MM.1S (cell line): ENCODE data around the gene FKBP9.
A peak's percentile ranks its signal among the peaks of the same experiment; 100 is the strongest.

Experiments
- DNase-seq: peaks from one replicate; pipeline ENCODE4 v3.0.0-alpha.2; 2015
- H2AFZ ChIP-seq: fragments of 300-600 bp; sonication (generic); 2 replicates; pipeline ENCODE4 v1.6.0; 2016; ENCODE audit warnings: antibody characterized with exemption, low read length
- H3F3A ChIP-seq: fragments of 300-600 bp; sonication (generic); 2 replicates; pipeline ENCODE4 v1.6.1; 2016; ENCODE audit warnings: mild to moderate bottlenecking, antibody characterized with exemption, low read length, moderate library complexity, mixed read lengths; ENCODE audit not compliant: insufficient read depth
- H3K27ac ChIP-seq: fragments of 300-600 bp; sonication (generic); 2 replicates; pipeline ENCODE4 v1.5.1; 2016; ENCODE audit warnings: mild to moderate bottlenecking, low read length
- H3K27me3 ChIP-seq: fragments of 300-600 bp; sonication (generic); replicated peaks from 2 replicates; pipeline ENCODE4 v1.6.0; 2016; ENCODE audit warnings: low read length; ENCODE audit not compliant: insufficient read depth
- H3K36me3 ChIP-seq: fragments of 300-600 bp; sonication (generic); replicated peaks from 2 replicates; pipeline ENCODE4 v1.6.1; 2016; ENCODE audit warnings: mild to moderate bottlenecking, low read length, mixed read lengths; ENCODE audit not compliant: insufficient read depth
- H3K4me1 ChIP-seq: fragments of 300-600 bp; sonication (generic); 2 replicates; pipeline ENCODE4 v1.6.1; 2016; ENCODE audit warnings: low read length, mixed read lengths
- H3K4me2 ChIP-seq: fragments of 300-600 bp; sonication (generic); 2 replicates; pipeline ENCODE4 v1.6.0; 2016; ENCODE audit warnings: low read depth, low read length
- H3K4me3 ChIP-seq: fragments of 300-600 bp; sonication (generic); 2 replicates; pipeline ENCODE4 v1.5.1; 2016; ENCODE audit warnings: low read length, mixed read lengths
- H3K79me2 ChIP-seq: fragments of 300-600 bp; sonication (generic); 2 replicates; pipeline ENCODE4 v1.6.1; 2016; ENCODE audit warnings: mixed run types, low read length, mixed read lengths
- H3K9ac ChIP-seq: fragments of 300-600 bp; sonication (generic); 2 replicates; pipeline ENCODE4 v1.6.1; 2016; ENCODE audit warnings: low read length, mixed read lengths
- H3K9me2 ChIP-seq: fragments of 300-600 bp; sonication (generic); replicated peaks from 2 replicates; pipeline ENCODE4 v1.6.1; 2016; ENCODE audit warnings: mild to moderate bottlenecking, low read length, mixed read lengths; ENCODE audit not compliant: insufficient read depth
- H3K9me3 ChIP-seq: fragments of 300-600 bp; sonication (generic); replicated peaks from 2 replicates; pipeline ENCODE4 v1.6.1; 2016; ENCODE audit warnings: mild to moderate bottlenecking, low read length, mixed read lengths; ENCODE audit not compliant: insufficient read depth
- H4K20me1 ChIP-seq: fragments of 300-600 bp; sonication (generic); 2 replicates; pipeline ENCODE4 v1.6.1; 2016; ENCODE audit warnings: mild to moderate bottlenecking, low read length, moderate library complexity, mixed read lengths; ENCODE audit not compliant: insufficient read depth
- EZH2 ChIP-seq: fragments of 300-600 bp; sonication (generic); optimal IDR thresholded peaks from 2 replicates; pipeline ENCODE3; 2017; ENCODE audit warnings: low read depth, mild to moderate bottlenecking, antibody characterized with exemption, low read length, mixed read lengths
- EZH2phosphoT487 ChIP-seq: fragments of 300-600 bp; sonication (generic); IDR thresholded peaks from 2 replicates; pipeline ENCODE4 v1.6.1; 2018; ENCODE audit warnings: antibody characterized with exemption, low read length
- TF ChIP-seq, protein P1 (sequence below): fragments of 300-600 bp; sonication (generic); IDR thresholded peaks from 2 replicates; pipeline ENCODE4 v1.5.1; 2016; ENCODE audit warnings: antibody characterized with exemption, low read length, mixed read lengths

FKBP9 gene

DNA sequence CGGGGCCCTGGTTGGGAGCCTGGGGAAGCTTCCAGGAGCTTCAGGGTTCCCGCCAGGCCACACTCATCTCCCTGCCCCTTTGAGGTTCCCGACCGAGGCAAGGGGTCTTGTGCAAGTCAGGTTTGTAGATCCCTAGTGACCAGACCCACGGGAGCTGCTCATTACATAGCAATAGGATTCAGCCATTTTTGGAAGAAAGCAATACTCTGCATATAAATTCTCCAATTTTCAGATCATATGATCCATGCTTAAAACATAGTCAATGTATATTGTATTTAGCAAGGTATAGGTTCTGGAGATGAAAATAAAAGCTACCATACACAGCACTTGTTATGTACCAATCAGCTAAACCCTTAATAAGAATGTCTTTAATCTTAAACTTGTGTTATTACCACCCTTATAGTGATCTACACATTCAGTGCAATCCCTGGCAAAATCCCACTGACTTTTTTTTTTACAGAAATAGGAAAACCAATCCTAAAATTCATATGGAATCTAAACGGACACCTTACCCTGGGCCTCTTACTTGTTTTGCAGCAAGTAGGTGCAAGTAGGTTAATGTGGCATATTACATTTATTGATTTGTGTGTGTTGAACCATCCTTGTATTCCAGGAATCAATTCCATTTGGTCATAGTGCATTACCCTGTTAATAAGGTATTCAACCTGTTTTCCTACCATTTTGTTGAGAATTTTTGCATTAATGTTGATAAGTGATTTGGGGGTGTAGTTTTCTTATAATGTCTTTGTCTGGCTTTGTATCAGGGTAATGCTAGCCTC, 13.8 kb upstream of the FKBP9 start:
- DNase-seq: no peak
- H3K9me3 ChIP-seq: no peaks in the 10 kb centered on the region
- no peaks in the 10 kb centered on the region for H3K79me2 ChIP-seq
- no peak overlapping the region for H3K9ac ChIP-seq
- no peaks in the 10 kb centered on the region for H4K20me1 ChIP-seq
- H3K4me3 ChIP-seq: no peak overlapping the region; the same call in 1 of the 2 replicates
- H3F3A ChIP-seq: no peaks in the 10 kb centered on the region
- H3K27me3 ChIP-seq: no peaks in the 10 kb centered on the region
- no peak overlapping the region for H3K27ac ChIP-seq
- TF ChIP-seq, protein P1, sequence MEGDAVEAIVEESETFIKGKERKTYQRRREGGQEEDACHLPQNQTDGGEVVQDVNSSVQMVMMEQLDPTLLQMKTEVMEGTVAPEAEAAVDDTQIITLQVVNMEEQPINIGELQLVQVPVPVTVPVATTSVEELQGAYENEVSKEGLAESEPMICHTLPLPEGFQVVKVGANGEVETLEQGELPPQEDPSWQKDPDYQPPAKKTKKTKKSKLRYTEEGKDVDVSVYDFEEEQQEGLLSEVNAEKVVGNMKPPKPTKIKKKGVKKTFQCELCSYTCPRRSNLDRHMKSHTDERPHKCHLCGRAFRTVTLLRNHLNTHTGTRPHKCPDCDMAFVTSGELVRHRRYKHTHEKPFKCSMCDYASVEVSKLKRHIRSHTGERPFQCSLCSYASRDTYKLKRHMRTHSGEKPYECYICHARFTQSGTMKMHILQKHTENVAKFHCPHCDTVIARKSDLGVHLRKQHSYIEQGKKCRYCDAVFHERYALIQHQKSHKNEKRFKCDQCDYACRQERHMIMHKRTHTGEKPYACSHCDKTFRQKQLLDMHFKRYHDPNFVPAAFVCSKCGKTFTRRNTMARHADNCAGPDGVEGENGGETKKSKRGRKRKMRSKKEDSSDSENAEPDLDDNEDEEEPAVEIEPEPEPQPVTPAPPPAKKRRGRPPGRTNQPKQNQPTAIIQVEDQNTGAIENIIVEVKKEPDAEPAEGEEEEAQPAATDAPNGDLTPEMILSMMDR: peak; percentile 49; the same call in 1 of the 2 replicates
- TF ChIP-seq EZH2 (no peak), EZH2phosphoT487 (no peak)
- H3K36me3 ChIP-seq: no peaks in the 10 kb centered on the region
- H3K4me1 ChIP-seq: no peaks in the 10 kb centered on the region
- no peaks in the 10 kb centered on the region for H3K9me2 ChIP-seq
- peak overlapping the region; percentile 76; the same call in 1 of the 2 replicates for H3K4me2 ChIP-seq
- H2AFZ ChIP-seq: peak overlapping the region; percentile 78

DNA sequence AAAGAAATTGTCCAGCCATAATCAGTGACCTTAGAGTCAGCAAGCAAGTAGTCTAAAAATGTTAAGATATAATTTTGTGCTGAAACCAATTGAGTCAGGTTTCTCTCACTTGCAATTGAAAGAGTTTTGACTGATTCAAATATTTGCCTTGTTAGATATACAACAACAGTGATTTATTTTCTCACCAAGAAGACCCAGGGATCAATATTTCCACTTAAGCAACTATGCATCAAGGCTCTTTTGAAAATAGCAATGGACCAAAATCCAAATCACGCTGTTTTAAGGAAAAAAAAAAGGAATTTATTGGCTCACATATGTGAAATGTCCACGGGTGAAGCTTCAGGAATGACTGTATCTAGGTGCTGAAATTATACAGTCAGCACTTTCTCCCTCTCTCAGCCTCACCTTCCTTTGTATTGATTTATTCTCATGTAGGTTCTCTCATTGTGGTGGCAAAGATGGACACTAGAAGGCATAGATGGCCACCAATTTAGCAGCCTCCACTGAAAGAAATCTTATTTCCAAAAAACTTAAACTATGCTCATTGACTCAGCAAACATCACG, 9.7 kb upstream of the FKBP9 start:
- H3K9ac ChIP-seq: no peak overlapping the region
- no peaks in the 10 kb centered on the region for H3F3A ChIP-seq
- DNase-seq: no peak
- no peak for TF ChIP-seq EZH2
- TF ChIP-seq, protein P1: no peak
- no peak for TF ChIP-seq EZH2phosphoT487
- H3K36me3 ChIP-seq: no peaks in the 10 kb centered on the region
- H2AFZ ChIP-seq: no peak overlapping the region
- no peak overlapping the region for H3K27ac ChIP-seq
- H3K9me3 ChIP-seq: no peaks in the 10 kb centered on the region
- no peak overlapping the region for H3K4me3 ChIP-seq
- no peaks in the 10 kb centered on the region for H4K20me1 ChIP-seq
- no peaks in the 10 kb centered on the region for H3K4me1 ChIP-seq
- H3K9me2 ChIP-seq: no peaks in the 10 kb centered on the region
- no peak overlapping the region for H3K4me2 ChIP-seq
- H3K27me3 ChIP-seq: no peaks in the 10 kb centered on the region
- no peaks in the 10 kb centered on the region for H3K79me2 ChIP-seq

DNA sequence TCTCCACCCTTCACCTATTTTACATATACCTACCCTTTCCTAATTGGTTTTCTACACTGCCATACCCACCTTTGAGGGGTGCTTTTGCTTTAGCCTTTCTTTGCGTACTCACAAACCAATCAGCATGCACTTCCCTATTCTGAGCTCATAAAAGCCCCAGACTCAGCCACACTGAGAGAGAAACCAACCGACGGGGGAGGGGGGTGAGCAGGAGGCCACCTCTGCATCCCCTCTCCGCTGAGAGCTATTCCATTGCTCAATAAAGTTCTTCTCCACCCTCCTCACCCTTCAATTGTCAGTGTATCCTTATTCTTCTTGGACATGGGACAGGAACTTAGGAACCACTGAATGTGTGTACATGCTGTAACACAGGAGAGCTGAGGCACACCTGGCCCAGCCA, 9.0 kb upstream of the FKBP9 start:
- H3K4me3 ChIP-seq: no peak overlapping the region
- H2AFZ ChIP-seq: no peak overlapping the region
- no peak overlapping the region for H3K9ac ChIP-seq
- H3K4me2 ChIP-seq: no peak overlapping the region
- H3K36me3 ChIP-seq: no peaks in the 10 kb centered on the region
- H3K79me2 ChIP-seq: no peaks in the 10 kb centered on the region
- no peak overlapping the region for H3K27ac ChIP-seq
- H3F3A ChIP-seq: no peaks in the 10 kb centered on the region
- no peaks in the 10 kb centered on the region for H3K9me2 ChIP-seq
- no peaks in the 10 kb centered on the region for H3K9me3 ChIP-seq
- no peak for DNase-seq
- H3K27me3 ChIP-seq: no peaks in the 10 kb centered on the region
- H3K4me1 ChIP-seq: no peaks in the 10 kb centered on the region
- TF ChIP-seq EZH2: no peak
- TF ChIP-seq EZH2phosphoT487: no peak
- TF ChIP-seq, protein P1: no peak
- H4K20me1 ChIP-seq: no peaks in the 10 kb centered on the region
